M059J (cell line): Measurements from ENCODE around the gene IGF2R. TPM values are rescaled to one million over a fixed set of nuclear protein-coding genes. Genes with fewer than 3 reads are reported as not detected.
A peak's percentile ranks its signal among the peaks of the same experiment; 100 is the strongest.
"Not testable (repeated sequence)": the region's sequence is repeated elsewhere in the genome, so short reads cannot be mapped to it uniquely, and the experiment has no call there.

ENCODE experiments used
- DNase-seq: peaks from one replicate; pipeline ENCODE4 v3.0.0-alpha.2; 2012; ENCODE audit warnings: low read depth
- total RNA-seq: library from RNA; depleted of rRNA; stranded (reverse); fragments of >200 nt; shearing (Covaris generic); gene quantifications from 2 replicates; pipeline ENCODE4 v1.2.3, GENCODE V29; 2014

Gene IGF2R
- total RNA-seq, 1 experiment from 2014 or later = 67.8 TPM

DNA sequence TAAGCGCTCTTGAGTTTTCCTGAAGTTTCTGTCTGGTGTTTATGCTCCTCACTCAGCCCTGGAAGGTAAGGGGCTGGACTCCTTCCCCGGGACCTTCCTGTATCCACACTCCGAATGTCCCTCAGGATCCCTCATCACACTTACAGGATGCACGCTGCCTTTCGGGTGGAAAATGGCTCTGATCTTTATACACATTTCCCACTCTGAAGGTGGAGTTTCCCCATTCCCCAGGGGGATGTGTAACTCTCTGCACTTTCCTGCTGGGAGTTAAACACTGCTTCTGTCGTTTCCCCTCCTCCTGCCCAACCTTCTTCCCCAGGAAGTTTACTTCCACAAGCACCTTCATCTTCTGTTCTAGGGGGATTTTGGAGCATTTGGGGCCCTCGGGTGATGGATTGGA is 17.1 kb upstream of the IGF2R start:
- no peak for DNase-seq

DNA sequence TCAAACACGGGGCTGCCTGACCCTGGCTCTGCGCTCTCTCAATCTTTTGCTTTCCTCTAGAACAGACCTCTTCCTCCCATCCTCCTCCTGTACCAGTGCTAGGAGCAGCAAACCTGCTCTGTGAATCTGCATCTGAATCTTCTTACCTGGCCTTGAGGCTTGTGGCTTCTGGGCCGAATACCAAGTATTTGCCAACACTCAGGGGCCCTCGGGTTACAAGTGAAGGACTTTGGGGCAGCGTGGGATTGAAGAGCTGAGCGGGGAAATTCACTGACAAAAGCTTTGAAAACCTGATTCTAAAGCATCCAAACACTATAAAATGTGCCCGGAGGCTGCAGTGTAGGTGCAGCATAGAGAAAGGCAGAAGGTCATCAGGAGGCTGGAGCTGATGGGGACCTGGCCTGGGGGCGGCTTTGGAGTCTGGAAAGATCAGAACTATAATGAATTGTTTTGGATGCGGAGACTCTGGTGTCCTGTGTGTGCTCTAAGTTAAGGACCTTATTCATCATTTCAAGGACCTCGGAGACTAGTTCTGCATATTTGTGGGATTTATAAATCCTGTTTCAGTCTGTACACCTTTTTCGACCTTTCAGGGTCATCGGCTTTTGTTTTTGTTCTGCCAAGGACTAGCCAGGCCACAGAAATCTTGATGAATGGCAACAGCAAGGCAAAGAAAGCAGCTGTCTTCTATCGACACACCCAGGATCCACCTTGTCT is 16.4 kb upstream of the IGF2R start:
- no peak for DNase-seq

DNA sequence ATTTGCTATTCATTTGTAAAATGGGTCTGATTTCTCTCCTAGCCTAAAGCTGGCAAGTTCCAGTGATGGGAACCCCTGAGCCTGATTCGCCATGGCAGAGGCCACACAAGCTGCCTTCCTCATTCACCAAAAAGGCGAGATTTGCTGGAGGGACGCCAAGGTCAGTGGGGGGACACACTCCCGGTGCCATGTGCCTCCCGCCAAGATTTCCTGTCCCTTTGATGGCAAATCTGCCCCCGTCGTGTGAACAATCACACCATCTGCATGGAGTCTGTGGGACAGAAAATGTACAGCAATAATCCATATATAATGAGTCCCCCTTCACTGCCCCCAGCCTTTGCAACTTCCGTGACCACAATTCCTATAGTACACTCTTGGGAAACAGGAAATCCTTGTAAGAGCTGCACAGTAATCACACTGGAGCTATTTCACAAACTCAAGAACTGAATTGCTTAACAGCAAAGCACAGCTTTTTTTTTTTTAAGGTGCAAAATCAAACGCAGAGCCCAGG is 15.7 kb upstream of the IGF2R start:
- no peak for DNase-seq

DNA sequence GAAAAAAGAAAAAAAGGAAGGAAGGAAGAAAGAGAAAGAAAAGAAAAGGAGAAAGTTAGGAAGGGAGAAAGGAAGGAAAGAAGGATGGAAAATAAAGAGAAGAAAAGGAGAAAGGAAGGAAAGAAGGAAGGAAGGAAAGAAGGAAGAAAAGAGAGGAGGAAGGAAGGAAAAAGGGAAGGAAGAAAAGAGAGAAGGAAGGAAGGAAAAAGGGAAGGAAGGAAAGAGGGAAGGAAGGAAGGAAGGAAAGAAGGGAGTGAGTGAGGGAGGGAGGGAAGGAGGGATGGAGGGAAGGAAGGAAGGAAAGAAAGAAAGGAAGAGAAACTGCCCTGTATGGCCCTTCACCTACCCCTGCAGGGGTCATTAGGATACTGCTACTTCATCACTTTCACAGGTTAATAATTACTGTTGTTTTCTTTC is 12.9 kb upstream of the IGF2R start:
- no peak for DNase-seq

DNA sequence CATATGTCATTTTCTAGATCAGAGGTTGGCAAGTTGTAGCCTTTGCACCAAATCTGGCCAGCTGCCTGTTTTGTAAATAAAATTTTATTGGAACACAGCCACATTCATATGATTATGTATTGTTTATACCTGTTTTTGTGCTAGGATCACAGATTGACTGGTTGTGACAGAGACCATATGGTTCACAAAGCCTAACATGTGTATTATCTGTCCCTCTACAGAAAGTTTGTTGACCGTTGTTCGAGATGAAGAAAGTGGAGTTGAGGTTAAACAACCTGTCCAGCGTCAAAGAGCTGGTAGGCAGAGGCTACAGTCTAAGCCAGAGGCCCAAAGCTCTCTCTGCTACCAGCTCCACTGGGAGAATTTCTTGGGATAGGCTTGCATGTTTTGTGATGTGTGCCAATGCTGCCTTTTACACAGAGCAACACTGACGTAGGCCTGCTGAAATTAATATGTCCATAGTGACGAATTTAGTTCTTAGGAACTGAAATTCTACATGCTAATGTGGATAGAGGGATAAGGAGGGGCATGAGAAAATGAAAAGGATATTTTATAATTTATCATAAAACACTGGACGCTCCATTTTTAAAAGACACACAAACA is 11.7 kb upstream of the IGF2R start:
- DNase-seq = no peak

DNA sequence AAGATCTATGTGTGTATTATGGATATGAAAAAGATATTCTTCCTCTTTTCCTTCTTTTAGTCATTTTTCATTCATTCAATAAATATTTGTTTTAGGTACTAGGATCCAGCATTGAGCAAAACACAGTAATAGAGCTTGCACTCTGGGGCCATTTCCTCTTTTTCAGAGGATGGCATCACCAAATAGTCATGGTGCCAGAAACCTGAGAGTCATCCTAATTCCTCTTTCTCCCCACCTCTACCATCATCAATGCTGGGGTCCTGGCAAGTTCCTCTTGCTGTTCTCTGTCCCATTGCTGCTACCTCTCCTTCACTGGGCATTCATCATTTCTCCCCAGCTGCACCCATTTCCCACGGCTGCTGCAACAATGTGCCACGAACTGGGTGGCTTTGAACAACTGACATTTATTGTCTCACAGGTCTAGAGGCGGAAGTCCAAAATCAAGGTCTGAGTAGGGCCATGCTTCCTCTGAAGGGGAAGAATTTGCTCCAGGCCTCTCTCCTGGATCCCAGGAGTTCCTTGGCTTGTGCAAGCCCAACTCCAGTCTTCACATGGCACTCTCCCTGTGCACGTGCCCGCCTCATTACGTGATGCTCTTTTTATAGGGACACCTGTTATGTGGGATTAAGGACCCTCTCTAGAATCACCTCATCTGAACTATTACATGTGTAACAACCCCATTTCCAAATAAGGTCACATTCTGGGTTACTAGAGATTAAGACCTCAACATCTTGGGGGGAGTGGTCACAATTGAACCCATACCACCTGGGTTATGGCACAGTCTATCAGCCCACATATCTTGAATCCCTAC is 9.5 kb upstream of the IGF2R start:
- no peak for DNase-seq

DNA sequence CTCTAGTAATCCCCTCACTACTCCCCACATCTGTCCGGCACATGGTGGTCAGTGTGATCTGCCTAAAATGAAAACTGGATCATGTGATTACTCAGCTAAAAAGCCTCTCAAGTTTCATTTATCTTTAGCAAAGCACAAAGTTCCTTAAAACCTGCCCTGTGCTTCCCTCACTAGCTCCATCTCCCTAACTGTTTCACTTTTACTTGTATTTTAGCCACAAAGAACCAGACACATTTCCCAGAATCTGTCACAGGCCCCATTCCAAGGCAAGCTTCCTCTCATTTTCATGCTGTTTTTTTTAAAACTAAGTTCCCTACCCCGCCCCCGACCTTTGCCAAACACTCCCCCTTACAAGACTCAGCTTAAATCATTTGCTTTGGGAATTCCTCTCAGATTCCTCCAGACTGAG is 8.9 kb upstream of the IGF2R start:
- DNase-seq = no peak

DNA sequence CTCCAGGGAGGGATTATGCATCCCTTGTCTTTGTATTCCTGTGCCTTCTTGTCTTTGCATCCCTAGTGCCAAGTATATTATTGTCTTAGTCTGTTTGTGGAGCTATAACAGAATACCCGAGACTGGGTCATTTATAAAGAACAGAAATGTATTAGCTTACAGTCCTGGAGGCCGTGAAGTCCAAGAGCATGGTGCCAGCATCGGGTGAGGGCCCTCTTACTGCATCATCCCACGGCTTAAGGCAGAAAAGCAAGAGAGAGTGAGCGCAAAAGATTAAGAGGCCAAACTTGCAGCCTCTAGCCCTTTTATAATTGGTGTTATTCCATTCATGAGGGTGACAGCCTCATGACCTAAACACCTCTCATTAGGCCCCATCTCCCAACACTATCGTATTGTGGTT is 8.4 kb upstream of the IGF2R start:
- DNase-seq = no peak

DNA sequence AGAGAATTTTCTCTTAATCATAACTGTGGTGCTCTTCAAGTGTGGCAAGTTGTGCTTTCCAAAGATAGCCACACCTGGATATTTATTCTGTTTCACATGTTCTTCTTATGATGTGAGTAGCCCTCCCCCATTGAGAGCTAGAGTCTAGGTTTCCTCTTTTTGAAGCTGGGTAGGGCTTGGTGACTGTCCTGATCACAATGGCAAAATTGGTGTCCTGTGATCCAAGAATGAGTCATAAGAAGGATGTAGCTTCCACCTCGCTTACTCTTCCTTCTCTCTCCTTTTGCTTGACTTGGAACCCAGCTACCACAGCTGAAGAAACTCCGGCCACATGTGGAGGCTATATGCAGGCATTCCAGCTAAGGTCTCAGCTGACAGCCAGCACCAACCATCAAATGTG is 7.4 kb upstream of the IGF2R start:
- DNase-seq = peak; percentile 53

DNA sequence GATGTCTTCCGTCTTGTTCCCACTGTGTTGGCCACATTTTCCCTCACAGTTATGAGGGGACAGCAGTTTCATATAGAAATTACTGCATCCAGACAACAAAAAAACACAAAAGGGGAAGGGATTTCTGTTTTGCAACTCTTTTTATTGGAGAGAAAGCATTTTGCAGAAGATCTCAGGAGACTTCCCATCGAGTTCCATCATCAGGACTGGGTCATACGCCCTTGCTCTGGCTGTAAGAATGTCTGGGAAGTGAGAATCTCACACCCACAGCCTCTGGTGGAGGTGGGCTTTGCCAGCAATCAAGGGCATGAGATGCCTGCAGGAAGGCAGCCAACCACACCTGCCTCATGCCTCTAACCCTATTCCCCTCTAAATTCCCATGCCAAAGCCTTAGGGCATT is 5.8 kb upstream of the IGF2R start:
- no peak for DNase-seq

DNA sequence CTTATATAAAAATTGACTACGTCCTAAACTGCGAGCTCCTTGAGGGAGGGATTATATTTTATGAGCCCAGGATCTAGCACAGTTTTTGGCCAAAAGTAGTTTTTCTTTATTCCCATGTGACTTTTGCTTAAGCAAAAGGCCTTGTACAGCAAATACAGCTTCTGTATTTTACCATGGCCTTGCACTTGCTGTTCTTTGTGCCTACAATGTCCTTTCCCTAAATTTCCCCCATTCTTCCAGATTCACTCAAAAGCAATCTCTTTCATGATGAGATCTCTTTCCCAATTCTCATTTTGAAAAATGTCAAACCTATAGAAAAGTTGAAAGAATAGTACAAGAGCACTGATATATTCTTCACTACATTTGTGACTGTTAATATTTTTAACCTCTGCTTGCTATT is 4.8 kb upstream of the IGF2R start:
- no peak for DNase-seq

DNA sequence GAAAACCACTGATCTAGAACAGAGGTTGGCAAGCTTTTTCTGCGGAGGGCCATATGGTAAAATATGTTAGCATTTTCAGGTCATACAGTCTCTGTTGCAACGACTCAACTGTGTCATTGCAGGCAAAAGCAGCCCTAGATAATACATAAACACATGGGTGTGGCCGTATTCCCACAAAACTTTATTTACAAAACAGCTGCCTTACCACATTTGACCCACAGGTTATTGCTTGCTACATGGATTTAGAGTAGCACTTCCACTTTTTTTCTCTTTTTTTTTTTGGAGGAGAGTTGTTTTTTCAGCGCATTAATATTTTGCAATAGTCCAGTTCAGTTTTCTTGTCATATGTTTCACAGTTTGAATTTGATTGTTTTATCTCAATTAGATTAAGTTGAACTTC is 2.5 kb upstream of the IGF2R start:
- DNase-seq = no peak

DNA sequence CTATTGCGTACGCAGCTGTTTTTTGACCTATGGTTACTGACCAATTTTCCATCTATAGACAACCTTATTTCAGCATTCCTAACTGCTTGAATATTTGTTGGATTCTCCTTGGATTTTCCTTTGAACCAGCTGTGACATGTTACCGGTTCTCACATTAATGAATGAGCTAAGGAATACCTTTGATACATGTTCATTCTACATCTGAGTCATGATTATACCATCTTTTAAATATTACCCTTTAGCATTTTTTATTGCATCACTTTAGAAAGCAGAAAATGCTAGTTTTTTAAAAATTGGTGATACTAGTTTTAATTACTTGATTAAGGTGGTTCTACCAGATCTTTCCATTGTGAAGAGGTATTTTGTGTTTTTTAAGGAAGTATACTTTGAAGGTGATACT is 1.9 kb upstream of the IGF2R start:
- DNase-seq = no peak

DNA sequence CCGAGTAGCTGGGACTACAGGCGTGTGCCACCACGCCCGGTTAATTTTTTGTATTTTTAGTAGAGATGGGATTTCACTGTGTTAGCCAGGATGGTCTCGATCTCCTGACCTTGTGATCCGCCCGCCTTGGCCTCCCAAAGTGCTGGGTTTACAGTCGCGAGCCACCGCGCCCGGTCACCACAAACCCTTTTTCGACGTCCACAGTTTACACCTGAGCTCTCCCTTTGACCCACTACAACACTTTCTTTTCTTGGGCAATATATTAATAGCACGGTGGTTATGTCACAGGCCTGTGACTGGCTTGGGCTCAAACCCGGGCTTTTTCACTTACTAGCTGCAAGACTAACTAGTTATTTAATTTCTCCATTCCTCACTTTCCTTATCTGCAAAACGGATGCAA is 1.3 kb upstream of the IGF2R start:
- DNase-seq = not testable (repeated sequence)

DNA sequence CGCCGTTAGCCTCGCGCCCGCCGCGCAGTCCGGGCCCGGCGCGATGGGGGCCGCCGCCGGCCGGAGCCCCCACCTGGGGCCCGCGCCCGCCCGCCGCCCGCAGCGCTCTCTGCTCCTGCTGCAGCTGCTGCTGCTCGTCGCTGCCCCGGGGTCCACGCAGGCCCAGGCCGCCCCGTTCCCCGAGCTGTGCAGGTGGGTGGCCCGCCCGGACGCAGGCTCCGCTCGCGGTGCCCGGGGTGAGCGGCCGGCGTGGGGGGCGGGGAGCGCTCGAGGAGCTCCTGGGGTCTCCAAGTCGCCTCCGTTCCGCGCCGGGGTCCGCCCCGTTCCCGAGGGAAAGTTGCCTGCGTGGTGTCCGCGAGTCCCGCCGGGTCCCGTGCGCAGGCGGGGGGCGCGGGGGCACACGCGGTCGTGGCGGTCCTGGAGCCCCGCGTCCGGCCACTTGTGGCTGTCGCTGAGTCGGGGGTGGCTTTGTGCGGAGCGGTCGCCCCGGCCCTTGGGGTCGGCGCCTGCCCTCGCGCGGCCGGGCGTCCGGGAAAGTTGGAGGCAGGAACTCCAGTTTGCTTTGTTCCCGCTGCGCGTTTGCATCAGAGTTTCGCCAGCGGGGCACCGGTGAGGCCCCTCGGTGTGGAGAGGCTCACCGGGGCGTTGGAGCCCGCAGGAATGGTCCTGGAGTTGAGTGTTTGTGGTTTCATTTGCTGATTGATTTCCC is 476 bp downstream of the IGF2R start:
- peak; percentile 41 for DNase-seq

DNA sequence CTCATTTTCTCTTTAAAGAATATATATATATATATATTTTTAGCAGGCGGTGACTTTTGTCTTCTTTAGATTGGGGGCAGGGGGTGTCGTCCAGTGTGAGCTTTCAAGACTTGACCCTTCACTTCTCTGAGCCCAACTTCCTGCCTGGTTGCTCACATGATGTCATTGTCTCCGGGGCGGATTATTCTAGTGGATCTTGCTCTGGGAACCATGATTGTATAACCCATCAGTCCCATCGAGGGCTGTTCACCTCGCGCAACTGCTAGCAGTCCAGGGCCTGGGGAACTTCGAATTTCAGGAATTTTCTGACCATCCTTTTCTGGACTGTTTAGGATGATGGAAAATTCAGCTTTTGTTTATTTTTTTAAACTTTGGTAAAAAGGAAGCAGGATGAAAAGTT is 1.0 kb downstream of the IGF2R start:
- DNase-seq = peak; percentile 85

DNA sequence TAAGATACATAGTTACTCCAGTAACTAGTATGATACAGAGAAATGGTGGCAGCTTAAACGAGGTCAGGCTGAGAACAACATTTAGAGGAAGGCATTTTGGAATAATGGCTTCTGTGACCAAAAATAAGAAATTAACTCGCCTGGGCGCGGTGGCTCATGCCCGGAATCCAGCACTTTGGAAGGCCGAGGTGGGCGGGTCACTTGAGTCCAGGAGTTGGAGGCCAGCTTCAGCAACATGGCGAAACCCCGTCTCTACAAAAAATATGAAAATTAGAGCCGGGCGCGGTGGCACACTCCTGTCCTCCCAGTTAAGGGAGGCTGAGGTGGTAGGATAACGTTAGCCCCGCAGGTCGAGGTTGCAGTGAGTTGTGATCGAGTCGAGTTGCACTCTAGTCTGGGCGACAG is 1.8 kb downstream of the IGF2R start:
- no peak for DNase-seq

DNA sequence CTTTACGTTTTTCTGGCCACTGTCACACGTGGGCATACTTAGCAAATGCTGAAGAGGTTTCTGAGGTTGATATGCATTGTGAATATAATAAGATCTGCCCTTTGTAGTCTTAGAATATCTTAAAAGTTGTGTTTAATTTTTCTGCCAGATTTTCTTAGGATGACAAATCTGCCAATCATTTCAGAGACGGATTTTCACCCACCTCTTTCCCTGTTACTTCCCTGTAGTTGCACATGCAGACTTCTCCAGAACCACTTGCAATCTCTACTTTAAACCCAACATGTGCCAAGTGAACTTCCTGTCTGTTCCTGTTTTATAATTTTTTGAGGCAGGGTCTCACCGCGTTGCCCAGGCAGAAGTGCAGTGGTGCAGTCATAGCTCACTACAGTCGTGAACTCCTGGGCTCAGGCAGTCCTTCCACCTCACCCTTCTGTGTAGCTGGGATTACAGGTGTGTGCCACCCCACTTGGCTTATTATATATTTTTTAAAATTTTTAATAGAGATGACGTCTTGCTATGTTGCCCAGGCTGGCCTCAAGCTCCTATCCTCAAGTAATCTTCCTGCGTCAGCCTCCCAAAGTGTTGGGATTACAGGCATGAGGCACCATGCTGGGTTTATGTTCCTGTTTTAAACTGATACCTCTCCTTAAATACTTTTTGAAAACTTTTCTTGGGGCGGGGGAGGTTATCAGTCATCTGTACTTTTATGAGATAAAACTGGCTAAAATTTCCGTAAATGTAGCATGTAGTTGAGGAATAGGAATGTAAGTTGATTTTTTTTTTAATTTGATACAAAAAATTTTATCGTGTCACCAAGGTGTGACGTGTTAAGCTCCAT is 2.7 kb downstream of the IGF2R start:
- no peak for DNase-seq

DNA sequence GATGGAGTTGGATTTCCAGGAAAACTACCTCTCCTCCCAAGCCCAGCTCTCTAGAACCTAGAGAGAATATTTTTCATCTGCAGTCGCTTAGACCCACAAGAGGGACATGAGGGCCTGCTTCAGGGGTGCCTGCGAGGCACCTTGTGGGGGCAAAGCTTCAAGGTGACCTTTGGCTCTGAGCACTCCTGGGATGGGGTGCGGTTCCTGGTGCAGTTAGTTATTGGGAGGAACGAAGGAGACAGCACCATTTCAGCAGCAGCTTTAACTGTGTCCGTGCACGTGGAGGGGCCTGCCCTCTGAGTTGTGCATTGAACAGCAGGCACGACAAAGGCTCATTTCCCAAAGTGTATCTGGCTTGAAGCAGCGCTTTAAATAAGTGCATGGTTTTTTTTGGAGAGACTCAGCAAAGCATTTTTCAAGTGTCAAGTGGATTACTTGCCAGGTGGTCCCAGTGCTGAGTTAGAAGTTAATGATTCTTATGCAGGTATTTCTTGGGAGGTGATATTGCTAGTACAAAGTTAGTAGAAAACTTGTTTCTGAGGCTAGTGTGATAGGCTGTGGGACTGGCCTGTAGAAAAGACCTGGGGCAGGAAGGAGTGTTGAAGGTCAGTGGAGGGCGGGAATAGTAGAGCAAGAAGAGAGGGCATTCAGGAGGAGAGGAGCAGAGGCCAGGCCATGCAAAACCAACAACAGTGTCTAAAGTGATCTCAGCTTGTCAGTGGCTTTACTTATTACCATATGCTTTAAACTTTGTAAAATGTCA is 3.8 kb downstream of the IGF2R start:
- no peak for DNase-seq

DNA sequence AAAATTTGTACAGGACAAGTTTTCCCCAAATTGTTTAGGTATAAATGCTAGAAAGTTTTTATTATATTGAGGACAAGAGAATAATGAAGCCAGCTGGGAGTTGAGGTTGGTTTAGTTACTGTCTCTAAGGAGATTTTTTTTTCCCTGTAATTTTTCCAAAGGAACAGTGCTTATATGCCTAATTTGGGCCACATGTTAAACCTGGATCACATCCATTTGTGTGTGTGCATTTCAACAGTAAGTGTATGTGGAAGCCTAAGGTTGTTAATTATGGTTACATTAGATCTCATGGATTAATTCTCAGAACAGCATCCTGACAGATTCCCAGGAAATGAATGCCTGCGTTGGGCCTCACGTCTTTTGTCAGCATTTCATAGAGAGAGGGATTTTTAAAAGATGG is 4.5 kb downstream of the IGF2R start:
- DNase-seq = no peak
